NB4 (cell line): ENCODE measurements around the gene AUTS2.

ENCODE experiments used
- CTCF ChIP-seq: IDR thresholded peaks from one replicate; pipeline ENCODE4 v1.5.1; 2012; ENCODE audit warnings: low read depth, low read length
- MAX ChIP-seq: IDR thresholded peaks from 2 replicates; pipeline ENCODE4 v1.6.1; 2011; ENCODE audit warnings: low read depth, low read length
- MYC ChIP-seq: IDR thresholded peaks from 2 replicates; pipeline ENCODE4 v1.6.1; 2011; ENCODE audit warnings: low read depth, low read length
- POLR2A ChIP-seq: IDR thresholded peaks from 2 replicates; pipeline ENCODE4 v1.6.1; 2011; ENCODE audit warnings: mild to moderate bottlenecking; ENCODE audit not compliant: insufficient read length; ENCODE audit errors: extremely low read depth

GRCh38 chr7:70240873-70241272 lies 642.6 kb downstream of the AUTS2 start:
- TF ChIP-seq POLR2A (no peak), MAX (no peak), CTCF (no peak), MYC (no peak)
